Activated CD8-positive, alpha-beta memory T cell treated with anti-CD3 and anti-CD28 coated beads, Interleukin-2, amount 50 U/mL, for 1 hour (primary cell): ENCODE results near the gene GPR78.
"Not testable (repeated sequence)": the region's sequence is repeated elsewhere in the genome, so short reads cannot be mapped to it uniquely, and the experiment has no call there.

Experiments
- DNase-seq: peaks from one replicate; pipeline ENCODE4 v3.0.0-alpha.2; 2020; ENCODE audit errors: extremely low read depth

GPR78 gene

GRCh38 chr4:8616831-8617230 is 36.6 kb downstream of the GPR78 start:
- DNase-seq: no peak

GRCh38 chr4:8617486-8618040 is 37.4 kb downstream of the GPR78 start:
- no peak for DNase-seq

GRCh38 chr4:8618421-8618820 is 38.2 kb downstream of the GPR78 start:
- no peak for DNase-seq

- DNase-seq: no peak
These were observed 38.9 kb downstream of the GPR78 start for GRCh38 chr4:8618961-8619720.

- DNase-seq: not testable (repeated sequence)
These were observed 40.9 kb downstream of the GPR78 start for GRCh38 chr4:8621135-8621534.

GRCh38 chr4:8624601-8625272 is 44.5 kb downstream of the GPR78 start:
- not testable (repeated sequence) for DNase-seq

- DNase-seq: not testable (repeated sequence)
These were observed 50.2 kb downstream of the GPR78 start for GRCh38 chr4:8630240-8630905.

- not testable (repeated sequence) for DNase-seq
These were observed 51.7 kb downstream of the GPR78 start for GRCh38 chr4:8631896-8632295.

- DNase-seq: not testable (repeated sequence)
These were observed 54.6 kb downstream of the GPR78 start for GRCh38 chr4:8634773-8635172.

- not testable (repeated sequence) for DNase-seq
These were observed 55.8 kb downstream of the GPR78 start for GRCh38 chr4:8635897-8636554.
